IMR-90 (cell line): ENCODE data around the gene TULP3. TPM values are rescaled to one million over a fixed set of nuclear protein-coding genes. Genes with fewer than 3 reads are reported as not detected.

Source experiments
- ATAC-seq: fragments of 200-7000 bp; cut with Tn5 transposase; 2 replicates; pipeline ENCODE4 v1.9.1; 2020; ENCODE audit warnings: low read depth, mild to moderate bottlenecking, moderate library complexity
- BruUV-seq: library from RNA; stranded (reverse); fragments of 400-500 nt; replicated peaks from 2 replicates; lab custom pipeline; 2021; lab: Mats Ljungman, UMichigan
- CTCF ChIA-PET: fragments of 300-600 bp; formaldehyde crosslinking; extraction: SDS; loops from one replicate; lab custom pipeline; 2021; ENCODE audit warnings: antibody characterized with exemption; lab: Yijun Ruan, JAX
- POLR2A ChIA-PET: fragments of 300-600 bp; sonication (Branson Sonifier 250); formaldehyde crosslinking; loops from one replicate; lab custom pipeline; 2022; ENCODE audit warnings: antibody characterized with exemption; ENCODE audit not compliant: unreplicated experiment; lab: Charles Lee
- DNase-seq: peaks from one replicate; pipeline ENCODE4 v3.0.0; 2013
- H2AFZ ChIP-seq: replicated peaks from 2 replicates; pipeline ENCODE3; 2013; ENCODE audit warnings: low read length, mild to moderate bottlenecking; ENCODE audit not compliant: poor library complexity
- H2AK5ac ChIP-seq: 2 replicates; pipeline ENCODE4 v1.6.1; 2013; ENCODE audit warnings: low read depth, low read length, inconsistent platforms
- H2AK9ac ChIP-seq: replicated peaks from 2 replicates; pipeline ENCODE3; 2013; ENCODE audit warnings: mild to moderate bottlenecking, low read depth, low read length, moderate library complexity; ENCODE audit not compliant: poor library complexity
- H2BK120ac ChIP-seq: 2 replicates; pipeline ENCODE4 v1.6.1; 2013; ENCODE audit warnings: low read depth, low read length, inconsistent platforms
- H2BK15ac ChIP-seq: 3 replicates; pipeline ENCODE4 v1.6.1; 2013; ENCODE audit warnings: low read depth, low read length, inconsistent platforms
- H2BK20ac ChIP-seq: 2 replicates; pipeline ENCODE4 v1.6.1; 2013; ENCODE audit warnings: low read depth, mild to moderate bottlenecking, inconsistent platforms, low read length, moderate library complexity
- H2BK5ac ChIP-seq: 2 replicates; pipeline ENCODE4 v1.6.1; 2013; ENCODE audit warnings: mild to moderate bottlenecking, low read depth, low read length, inconsistent platforms; ENCODE audit not compliant: poor library complexity, severe bottlenecking
- H3K14ac ChIP-seq: replicated peaks from 2 replicates; pipeline ENCODE4 v1.6.1; 2013; ENCODE audit warnings: low read depth, low read length, inconsistent platforms
- H3K18ac ChIP-seq: 2 replicates; pipeline ENCODE4 v1.6.1; 2013; ENCODE audit warnings: low read depth, low read length, control low read depth
- H3K23ac ChIP-seq: 2 replicates; pipeline ENCODE4 v1.6.1; 2013; ENCODE audit warnings: low read depth, low read length, inconsistent platforms
- H3K27ac ChIP-seq: 2 replicates; pipeline ENCODE4 v1.5.1; 2013; ENCODE audit warnings: mild to moderate bottlenecking, control low read depth, low read length; ENCODE audit not compliant: insufficient read depth
- H3K27me3 ChIP-seq: 2 replicates; pipeline ENCODE4 v1.6.1; 2013; ENCODE audit warnings: low read length; ENCODE audit not compliant: control insufficient read depth, insufficient read depth
- H3K36me3 ChIP-seq: 2 replicates; pipeline ENCODE4 v1.6.1; 2013; ENCODE audit warnings: low read length, mixed read lengths; ENCODE audit not compliant: control insufficient read depth, insufficient read depth
- H3K4ac ChIP-seq: 2 replicates; pipeline ENCODE4 v1.6.1; 2013; ENCODE audit warnings: low read depth, low read length, inconsistent platforms
- H3K4me1 ChIP-seq: 2 replicates; pipeline ENCODE4 v1.6.1; 2013; ENCODE audit warnings: low read length, mixed read lengths; ENCODE audit not compliant: control insufficient read depth, insufficient read depth
- H3K4me2 ChIP-seq: 2 replicates; pipeline ENCODE4 v1.6.1; 2013; ENCODE audit warnings: low read depth, mild to moderate bottlenecking, control low read depth, low read length, moderate library complexity
- H3K4me3 ChIP-seq: 2 replicates; pipeline ENCODE4 v1.5.1; 2013; ENCODE audit warnings: low read depth, mild to moderate bottlenecking, control low read depth, low read length, moderate library complexity; ENCODE audit not compliant: insufficient read depth
- H3K56ac ChIP-seq: 2 replicates; pipeline ENCODE4 v1.6.1; 2013; ENCODE audit warnings: low read length, inconsistent platforms; ENCODE audit not compliant: insufficient read depth; ENCODE audit errors: extremely low read depth
- H3K79me1 ChIP-seq, 2 experiments: 2 replicates each; pipeline ENCODE4 v1.6.1; 2013; ENCODE audit warnings: low read length in 2 of 2, inconsistent platforms in 1 of 2, low read depth in 1 of 2
- H3K9ac ChIP-seq: 2 replicates; pipeline ENCODE4 v1.6.1; 2013; ENCODE audit warnings: low read depth, low read length, control low read depth
- H3K9me1 ChIP-seq: 2 replicates; pipeline ENCODE4 v1.6.1; 2013; ENCODE audit warnings: low read length, inconsistent platforms; ENCODE audit not compliant: insufficient read depth
- H3K9me3 ChIP-seq: 2 replicates; pipeline ENCODE4 v1.6.1; 2013; ENCODE audit warnings: low read length; ENCODE audit not compliant: control insufficient read depth, insufficient read depth
- H4K20me1 ChIP-seq: 2 replicates; pipeline ENCODE4 v1.6.1; 2013; ENCODE audit warnings: low read length, inconsistent platforms; ENCODE audit not compliant: insufficient read depth
- H4K5ac ChIP-seq: 2 replicates; pipeline ENCODE4 v1.6.1; 2013; ENCODE audit warnings: mild to moderate bottlenecking, low read depth, low read length, control low read depth
- H4K8ac ChIP-seq, 2 experiments: 2 replicates each; pipeline ENCODE4 v1.6.1; 2013; ENCODE audit warnings: low read depth in 2 of 2, low read length in 2 of 2, control low read depth in 1 of 2, inconsistent platforms in 1 of 2
- H4K91ac ChIP-seq: 2 replicates; pipeline ENCODE4 v1.6.1; 2013; ENCODE audit warnings: low read depth, low read length, inconsistent platforms; ENCODE audit not compliant: insufficient read depth
- CEBPB ChIP-seq: IDR thresholded peaks from 2 replicates; pipeline ENCODE4 v1.6.1; 2012; ENCODE audit warnings: low read depth, low read length, improper control_type of control experiment
- CHD1 ChIP-seq: IDR thresholded peaks from 2 replicates; pipeline ENCODE4 v1.6.1; 2012; ENCODE audit warnings: low read depth, low read length, improper control_type of control experiment
- FOS ChIP-seq: fragments of 150-350 bp; IDR thresholded peaks from 2 replicates; pipeline ENCODE4 v1.6.1; 2016; ENCODE audit warnings: low read depth, low read length
- MXI1 ChIP-seq: IDR thresholded peaks from 2 replicates; pipeline ENCODE4 v1.6.1; 2012; ENCODE audit warnings: low read depth, mild to moderate bottlenecking, low read length, moderate library complexity, borderline replicate concordance
- NFE2L2 ChIP-seq: fragments of 150-350 bp; IDR thresholded peaks from 2 replicates; pipeline ENCODE4 v1.6.1; 2016; ENCODE audit warnings: low read depth, mild to moderate bottlenecking, low read length
- POLR2A ChIP-seq: IDR thresholded peaks from 2 replicates; pipeline ENCODE4 v1.6.1; 2012; ENCODE audit warnings: mild to moderate bottlenecking, low read depth, low read length
- RAD21 ChIP-seq: IDR thresholded peaks from 2 replicates; pipeline ENCODE4 v1.6.1; 2012; ENCODE audit warnings: low read length, improper control_type of control experiment
- RCOR1 ChIP-seq: IDR thresholded peaks from 2 replicates; pipeline ENCODE4 v1.6.1; 2012; ENCODE audit warnings: mild to moderate bottlenecking, low read length, improper control_type of control experiment; ENCODE audit not compliant: insufficient replicate concordance
- RFX5 ChIP-seq: IDR thresholded peaks from 2 replicates; pipeline ENCODE4 v1.8.0; 2012; ENCODE audit warnings: low read depth, mild to moderate bottlenecking, low read length, moderate library complexity
- SMC3 ChIP-seq: fragments of 150-350 bp; IDR thresholded peaks from 2 replicates; pipeline ENCODE4 v1.6.1; 2016; ENCODE audit warnings: low read depth, mild to moderate bottlenecking, antibody characterized with exemption, low read length, moderate library complexity
- WGBS, 2 experiments: methylation state at CpG; one replicate each; pipeline versions ENCODE4 v1.1.5 to v1.1.7; 2013; ENCODE audit warnings: missing lambda C conversion rate in 2 of 2; ENCODE audit not compliant: insufficient read length in 1 of 2; ENCODE audit errors: extremely low coverage in 2 of 2; 5-methylcytosine and 5-hydroxymethylcytosine counted together
- dilution Hi-C: fragments of 300-500 bp; cut with HindIII; formaldehyde crosslinking; loops from one replicate; pipeline ENCODE4 v1.14.3; 2018; ENCODE audit warnings: low sequenced_read_pairs; ENCODE audit not compliant: unreplicated experiment
- in situ Hi-C: fragments of 300-500 bp; cut with MboI; formaldehyde crosslinking; loops from 3 replicates; pipeline ENCODE4 v1.14.3; 2019; ENCODE audit warnings: low sequenced_read_pairs, inconsistent platforms, mixed read lengths
- intact Hi-C: fragments of 100-400 bp; cut with micrococcal nuclease; formaldehyde crosslinking; loops from 2 replicates; pipeline ENCODE4 v1.10.0; 2022
- polyA plus RNA-seq, 3 experiments: library from polyadenylated mRNA; depleted of rRNA; stranded (reverse); fragments of >200 nt; gene quantifications; 2 replicates each; pipeline ENCODE4 v1.2.3, GENCODE V29; 2012; ENCODE audit warnings: low replicate concordance in 1 of 3
- total RNA-seq: library from RNA; depleted of rRNA; stranded (reverse); fragments of >200 nt; gene quantifications from 2 replicates; pipeline ENCODE4 v1.2.3, GENCODE V29; 2012
- TF ChIP-seq, protein P1 (sequence below): fragments of 150-350 bp; IDR thresholded peaks from 2 replicates; pipeline ENCODE4 v1.6.1; 2016; ENCODE audit warnings: low read depth, mild to moderate bottlenecking, low read length, moderate library complexity, borderline replicate concordance
- TF ChIP-seq, protein P2 (sequence below): conservative IDR thresholded peaks from 2 replicates; pipeline ENCODE4 v1.5.1; 2012; ENCODE audit warnings: mild to moderate bottlenecking, low read depth, low read length, improper control_type of control experiment

TULP3 gene
- total and polyA plus RNA-seq, 2 of the 4 experiments (the other 2 are of a cell fraction), result 35.2 to 35.5 TPM

DNA sequence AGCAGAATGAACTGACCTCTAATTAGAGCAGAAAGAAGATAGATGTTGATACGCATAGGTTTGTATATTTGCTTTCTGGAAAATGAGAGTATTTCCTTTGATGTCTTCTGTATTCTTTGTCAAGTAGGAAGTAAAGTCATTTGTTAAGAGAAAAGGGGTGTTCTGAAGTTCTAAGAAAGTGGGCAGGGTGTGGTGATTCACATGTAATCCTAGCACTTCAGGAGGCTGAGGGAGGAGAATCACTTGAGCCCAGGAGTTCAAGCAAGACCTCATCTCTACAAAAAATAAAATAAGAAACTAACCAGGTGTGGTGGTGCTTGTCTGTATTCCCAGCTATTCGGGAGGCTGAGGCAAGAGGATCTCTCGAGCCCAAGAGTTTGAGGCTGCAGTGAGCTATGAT, 10.8 kb upstream of the TULP3 start (continued):
- TF ChIP-seq, protein P1, sequence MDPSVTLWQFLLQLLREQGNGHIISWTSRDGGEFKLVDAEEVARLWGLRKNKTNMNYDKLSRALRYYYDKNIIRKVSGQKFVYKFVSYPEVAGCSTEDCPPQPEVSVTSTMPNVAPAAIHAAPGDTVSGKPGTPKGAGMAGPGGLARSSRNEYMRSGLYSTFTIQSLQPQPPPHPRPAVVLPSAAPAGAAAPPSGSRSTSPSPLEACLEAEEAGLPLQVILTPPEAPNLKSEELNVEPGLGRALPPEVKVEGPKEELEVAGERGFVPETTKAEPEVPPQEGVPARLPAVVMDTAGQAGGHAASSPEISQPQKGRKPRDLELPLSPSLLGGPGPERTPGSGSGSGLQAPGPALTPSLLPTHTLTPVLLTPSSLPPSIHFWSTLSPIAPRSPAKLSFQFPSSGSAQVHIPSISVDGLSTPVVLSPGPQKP, result no peak
- TF ChIP-seq RFX5, result no peak

DNA sequence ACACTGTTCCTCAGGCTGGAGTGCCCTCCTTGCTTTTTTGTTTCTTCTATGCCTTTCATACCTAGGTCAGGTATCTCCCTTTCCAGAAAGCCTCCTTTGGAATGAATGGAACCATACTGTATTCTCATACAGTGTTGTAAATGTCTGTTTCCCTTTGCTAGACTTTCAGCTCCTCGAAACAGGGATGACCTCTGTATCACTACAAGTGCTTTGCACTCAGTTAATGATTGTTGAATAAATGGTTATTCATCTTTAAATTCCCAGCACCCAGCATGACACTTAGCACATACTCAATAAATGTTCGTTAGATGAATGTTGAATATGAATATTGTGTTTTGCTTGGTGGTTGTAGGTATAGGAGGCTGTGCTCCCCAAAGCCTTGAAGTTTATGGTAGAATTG, 5.9 kb upstream of the TULP3 start:
- no peak overlapping the region for H2BK20ac ChIP-seq
- no peak overlapping the region for H3K4me2 ChIP-seq
- H3K9me1 ChIP-seq, result peaks cover 7% of the 10 kb centered on the region
- no peak overlapping the region for H3K9ac ChIP-seq
- no peak overlapping the region for H2BK5ac ChIP-seq
- H3K36me3 ChIP-seq, result peaks cover 7% of the 10 kb centered on the region
- no peak overlapping the region for H2BK120ac ChIP-seq
- BruUV-seq, result no TSS peak
- H2AK9ac ChIP-seq, result no peak overlapping the region
- no peak overlapping the region for H3K4ac ChIP-seq
- H4K8ac ChIP-seq, result no peak overlapping the region
- H3K27ac ChIP-seq, result no peak overlapping the region
- no peak overlapping the region for H4K5ac ChIP-seq
- H3K79me1 ChIP-seq, result peaks cover 14 to 37% of the 10 kb centered on the region in 2 experiments
- ChIA-PET CTCF (interaction anchor here (1.2 kb wide), 1 partner anchor 149 kb away, joined by 5 read pairs; no protein-coding TSS in a partner anchor), POLR2A (no interaction called here)
- no peaks in the 10 kb centered on the region for H3K4me1 ChIP-seq
- H4K91ac ChIP-seq, result no peak overlapping the region
- H2BK15ac ChIP-seq, result no peak overlapping the region
- no peaks in the 10 kb centered on the region for H3K9me3 ChIP-seq
- H2AK5ac ChIP-seq, result no peak overlapping the region
- dilution Hi-C loops, result no loop called here
- H3K18ac ChIP-seq, result no peak overlapping the region
- no CpG with 5 or more reads among the region's 2 CpGs for WGBS, 2 experiments
- H3K27me3 ChIP-seq, result no peaks in the 10 kb centered on the region
- intact Hi-C loops, result no loop called here
- H3K56ac ChIP-seq, result no peak overlapping the region
- no peak overlapping the region for H3K4me3 ChIP-seq
- H2AFZ ChIP-seq, result no peak overlapping the region
- no peak overlapping the region for H3K23ac ChIP-seq
- no peak overlapping the region for H3K14ac ChIP-seq
- DNase-seq (no peak), ATAC-seq (no peak)
- no peaks in the 10 kb centered on the region for H4K20me1 ChIP-seq
- in situ Hi-C loops, result no loop called here
- TF ChIP-seq SMC3 (no peak), RAD21 (no peak), MXI1 (no peak), FOS (no peak), CHD1 (no peak), POLR2A (no peak), RCOR1 (no peak), RFX5 (no peak), CEBPB (no peak), NFE2L2 (no peak)
- TF ChIP-seq, protein P2, sequence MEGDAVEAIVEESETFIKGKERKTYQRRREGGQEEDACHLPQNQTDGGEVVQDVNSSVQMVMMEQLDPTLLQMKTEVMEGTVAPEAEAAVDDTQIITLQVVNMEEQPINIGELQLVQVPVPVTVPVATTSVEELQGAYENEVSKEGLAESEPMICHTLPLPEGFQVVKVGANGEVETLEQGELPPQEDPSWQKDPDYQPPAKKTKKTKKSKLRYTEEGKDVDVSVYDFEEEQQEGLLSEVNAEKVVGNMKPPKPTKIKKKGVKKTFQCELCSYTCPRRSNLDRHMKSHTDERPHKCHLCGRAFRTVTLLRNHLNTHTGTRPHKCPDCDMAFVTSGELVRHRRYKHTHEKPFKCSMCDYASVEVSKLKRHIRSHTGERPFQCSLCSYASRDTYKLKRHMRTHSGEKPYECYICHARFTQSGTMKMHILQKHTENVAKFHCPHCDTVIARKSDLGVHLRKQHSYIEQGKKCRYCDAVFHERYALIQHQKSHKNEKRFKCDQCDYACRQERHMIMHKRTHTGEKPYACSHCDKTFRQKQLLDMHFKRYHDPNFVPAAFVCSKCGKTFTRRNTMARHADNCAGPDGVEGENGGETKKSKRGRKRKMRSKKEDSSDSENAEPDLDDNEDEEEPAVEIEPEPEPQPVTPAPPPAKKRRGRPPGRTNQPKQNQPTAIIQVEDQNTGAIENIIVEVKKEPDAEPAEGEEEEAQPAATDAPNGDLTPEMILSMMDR, result no peak
- TF ChIP-seq, protein P1, result no peak
